Neural cell (in vitro differentiated cells): Measurements from ENCODE around the gene FERD3L. TPM values are rescaled to one million over a fixed set of nuclear protein-coding genes. Genes with fewer than 3 reads are reported as not detected.

Source experiments
- H2AFZ ChIP-seq: fragments of 200-600, 300-800 bp; sonication (generic), shearing (Covaris generic); 2 replicates; pipeline ENCODE4 v1.6.0; 2014; ENCODE audit warnings: low read depth, mild to moderate bottlenecking, antibody characterized with exemption, low read length, moderate library complexity
- H3F3A ChIP-seq: fragments of 200-600 bp; shearing (Covaris generic); 2 replicates; pipeline ENCODE4 v1.6.1; 2016; ENCODE audit warnings: mild to moderate bottlenecking, moderate library complexity, mixed read lengths, antibody characterized with exemption, low read length; ENCODE audit not compliant: insufficient read depth, poor library complexity, severe bottlenecking
- H3K27ac ChIP-seq: fragments of 200-600, 300-800 bp; sonication (generic), shearing (Covaris generic); 2 replicates; pipeline ENCODE4 v1.5.1; 2014; ENCODE audit warnings: mild to moderate bottlenecking, low read length, moderate library complexity
- H3K27me3 ChIP-seq: fragments of 300-800, 200-600 bp; sonication (generic), shearing (Covaris generic); 2 replicates; pipeline ENCODE4 v1.6.0; 2014; ENCODE audit warnings: mild to moderate bottlenecking, low read depth, low read length, moderate library complexity; ENCODE audit not compliant: insufficient read depth
- H3K36me3 ChIP-seq: fragments of 300-800, 200-600 bp; sonication (generic), shearing (Covaris generic); 2 replicates; pipeline ENCODE4 v1.5.1; 2014; ENCODE audit warnings: mild to moderate bottlenecking, antibody characterized with exemption, low read length, moderate library complexity; ENCODE audit not compliant: insufficient read depth
- H3K4me2 ChIP-seq: fragments of 300-800, 200-600 bp; sonication (generic), shearing (Covaris generic); 2 replicates; pipeline ENCODE4 v1.6.0; 2014; ENCODE audit warnings: mild to moderate bottlenecking, low read length
- H3K4me3 ChIP-seq: fragments of 300-800, 200-600 bp; sonication (generic), shearing (Covaris generic); 2 replicates; pipeline ENCODE4 v1.5.1; 2014; ENCODE audit warnings: mild to moderate bottlenecking, low read length, moderate library complexity
- H3K79me2 ChIP-seq: fragments of 200-600 bp; shearing (Covaris generic); replicated peaks from 2 replicates; pipeline ENCODE4 v1.6.0; 2014; ENCODE audit warnings: mild to moderate bottlenecking, low read length, moderate library complexity; ENCODE audit not compliant: insufficient read depth
- H3K9ac ChIP-seq: fragments of 300-800, 200-600 bp; sonication (generic), shearing (Covaris generic); 2 replicates; pipeline ENCODE4 v1.6.1; 2016; ENCODE audit warnings: mild to moderate bottlenecking, low read length, mixed read lengths
- H3K9me2 ChIP-seq: fragments of 200-600 bp; shearing (Covaris generic); 2 replicates; pipeline ENCODE4 v1.6.1; 2016; ENCODE audit warnings: mild to moderate bottlenecking, low read length, mixed read lengths; ENCODE audit not compliant: insufficient read depth
- H3K9me3 ChIP-seq: fragments of 200-600, 300-800 bp; sonication (generic), shearing (Covaris generic); 2 replicates; pipeline ENCODE4 v1.6.1; 2016; ENCODE audit warnings: mild to moderate bottlenecking, mixed run types, low read length, moderate library complexity, mixed read lengths
- H4K20me1 ChIP-seq: fragments of 200-600 bp; shearing (Covaris generic); 2 replicates; pipeline ENCODE4 v1.6.1; 2016; ENCODE audit warnings: mild to moderate bottlenecking, mixed run types; ENCODE audit not compliant: insufficient read depth
- EP300 ChIP-seq: fragments of 450-650 bp; conservative IDR thresholded peaks from 2 replicates; pipeline ENCODE4 v1.6.1; 2014; ENCODE audit warnings: antibody characterized with exemption, mild to moderate bottlenecking, moderate library complexity; ENCODE audit not compliant: poor library complexity, severe bottlenecking
- EZH2 ChIP-seq: fragments of 200-600, 300-800 bp; shearing (Covaris generic), sonication (generic); IDR thresholded peaks from 2 replicates; pipeline ENCODE4 v1.6.1; 2014; ENCODE audit warnings: antibody characterized with exemption, low read length, borderline replicate concordance, mild to moderate bottlenecking; ENCODE audit not compliant: insufficient read depth, poor library complexity, severe bottlenecking
- MXI1 ChIP-seq: fragments of 450-650 bp; conservative IDR thresholded peaks from 2 replicates; pipeline ENCODE4 v1.6.1; 2014; ENCODE audit warnings: antibody characterized with exemption, mild to moderate bottlenecking; ENCODE audit not compliant: poor library complexity, severe bottlenecking
- POLR2AphosphoS5 ChIP-seq: IDR thresholded peaks from 2 replicates; pipeline ENCODE4 v1.6.1; 2012
- RAD21 ChIP-seq: fragments of 450-650 bp; conservative IDR thresholded peaks from 2 replicates; pipeline ENCODE4 v1.6.1; 2014; ENCODE audit warnings: antibody characterized with exemption, mild to moderate bottlenecking, moderate library complexity
- SMC3 ChIP-seq: fragments of 450-650 bp; conservative IDR thresholded peaks from 2 replicates; pipeline ENCODE4 v1.6.1; 2014; ENCODE audit warnings: antibody characterized with exemption, mild to moderate bottlenecking, moderate library complexity; ENCODE audit not compliant: poor library complexity
- TAF1 ChIP-seq: IDR thresholded peaks from 2 replicates; pipeline ENCODE4 v1.6.1; 2012; ENCODE audit warnings: low read depth
- polyA plus RNA-seq: library from polyadenylated mRNA; depleted of rRNA; stranded (reverse); fragments of >200 nt; gene quantifications from 2 replicates; pipeline ENCODE4 v1.2.3, GENCODE V29; 2014
- TF ChIP-seq, protein P1 (sequence below): IDR thresholded peaks from 2 replicates; pipeline ENCODE4 v1.6.1; 2012; ENCODE audit warnings: borderline replicate concordance
- TF ChIP-seq, protein P2 (sequence below): fragments of 450-650 bp; IDR thresholded peaks from 2 replicates; pipeline ENCODE4 v1.5.1; 2014; ENCODE audit warnings: antibody characterized with exemption, mild to moderate bottlenecking, moderate library complexity; ENCODE audit not compliant: poor library complexity, severe bottlenecking

Gene FERD3L
- polyA plus RNA-seq, 1 donor from 2014 or later, result not detected

DNA sequence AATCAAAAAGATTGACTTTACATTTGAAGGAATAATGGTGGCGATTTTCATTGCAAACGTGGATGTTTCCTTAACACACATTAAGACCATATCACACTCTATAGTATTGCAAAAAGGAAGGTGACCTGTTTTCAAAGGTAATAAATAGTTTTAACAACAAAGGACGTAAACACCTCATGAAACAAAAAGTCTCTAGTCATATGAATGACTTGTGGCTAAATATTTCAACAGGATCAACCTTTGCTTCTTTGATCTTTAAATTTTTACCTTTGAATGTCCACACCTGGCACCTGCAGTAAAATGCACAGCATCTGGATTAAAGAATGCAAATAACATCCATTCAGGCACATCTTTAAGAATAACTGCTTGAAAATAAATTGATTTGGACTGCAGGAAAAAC, 30.0 kb upstream of the FERD3L start:
- Histone ChIP-seq H4K20me1 (no peaks in the 10 kb centered on the region), H3K4me3 (no peak overlapping the region), H3K9ac (no peak overlapping the region), H3K36me3 (no peaks in the 10 kb centered on the region), H3K4me2 (no peak overlapping the region), H3F3A (no peaks in the 10 kb centered on the region), H3K79me2 (no peaks in the 10 kb centered on the region), H3K27ac (no peak overlapping the region), H3K9me3 (no peaks in the 10 kb centered on the region), H3K9me2 (no peaks in the 10 kb centered on the region), H2AFZ (no peak overlapping the region), H3K27me3 (no peaks in the 10 kb centered on the region)
- TF ChIP-seq EZH2 (no peak), POLR2AphosphoS5 (no peak), TAF1 (no peak), SMC3 (no peak), EP300 (no peak), MXI1 (no peak), RAD21 (no peak)
- TF ChIP-seq, protein P1, sequence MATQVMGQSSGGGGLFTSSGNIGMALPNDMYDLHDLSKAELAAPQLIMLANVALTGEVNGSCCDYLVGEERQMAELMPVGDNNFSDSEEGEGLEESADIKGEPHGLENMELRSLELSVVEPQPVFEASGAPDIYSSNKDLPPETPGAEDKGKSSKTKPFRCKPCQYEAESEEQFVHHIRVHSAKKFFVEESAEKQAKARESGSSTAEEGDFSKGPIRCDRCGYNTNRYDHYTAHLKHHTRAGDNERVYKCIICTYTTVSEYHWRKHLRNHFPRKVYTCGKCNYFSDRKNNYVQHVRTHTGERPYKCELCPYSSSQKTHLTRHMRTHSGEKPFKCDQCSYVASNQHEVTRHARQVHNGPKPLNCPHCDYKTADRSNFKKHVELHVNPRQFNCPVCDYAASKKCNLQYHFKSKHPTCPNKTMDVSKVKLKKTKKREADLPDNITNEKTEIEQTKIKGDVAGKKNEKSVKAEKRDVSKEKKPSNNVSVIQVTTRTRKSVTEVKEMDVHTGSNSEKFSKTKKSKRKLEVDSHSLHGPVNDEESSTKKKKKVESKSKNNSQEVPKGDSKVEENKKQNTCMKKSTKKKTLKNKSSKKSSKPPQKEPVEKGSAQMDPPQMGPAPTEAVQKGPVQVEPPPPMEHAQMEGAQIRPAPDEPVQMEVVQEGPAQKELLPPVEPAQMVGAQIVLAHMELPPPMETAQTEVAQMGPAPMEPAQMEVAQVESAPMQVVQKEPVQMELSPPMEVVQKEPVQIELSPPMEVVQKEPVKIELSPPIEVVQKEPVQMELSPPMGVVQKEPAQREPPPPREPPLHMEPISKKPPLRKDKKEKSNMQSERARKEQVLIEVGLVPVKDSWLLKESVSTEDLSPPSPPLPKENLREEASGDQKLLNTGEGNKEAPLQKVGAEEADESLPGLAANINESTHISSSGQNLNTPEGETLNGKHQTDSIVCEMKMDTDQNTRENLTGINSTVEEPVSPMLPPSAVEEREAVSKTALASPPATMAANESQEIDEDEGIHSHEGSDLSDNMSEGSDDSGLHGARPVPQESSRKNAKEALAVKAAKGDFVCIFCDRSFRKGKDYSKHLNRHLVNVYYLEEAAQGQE, result no peak
- TF ChIP-seq, protein P2, sequence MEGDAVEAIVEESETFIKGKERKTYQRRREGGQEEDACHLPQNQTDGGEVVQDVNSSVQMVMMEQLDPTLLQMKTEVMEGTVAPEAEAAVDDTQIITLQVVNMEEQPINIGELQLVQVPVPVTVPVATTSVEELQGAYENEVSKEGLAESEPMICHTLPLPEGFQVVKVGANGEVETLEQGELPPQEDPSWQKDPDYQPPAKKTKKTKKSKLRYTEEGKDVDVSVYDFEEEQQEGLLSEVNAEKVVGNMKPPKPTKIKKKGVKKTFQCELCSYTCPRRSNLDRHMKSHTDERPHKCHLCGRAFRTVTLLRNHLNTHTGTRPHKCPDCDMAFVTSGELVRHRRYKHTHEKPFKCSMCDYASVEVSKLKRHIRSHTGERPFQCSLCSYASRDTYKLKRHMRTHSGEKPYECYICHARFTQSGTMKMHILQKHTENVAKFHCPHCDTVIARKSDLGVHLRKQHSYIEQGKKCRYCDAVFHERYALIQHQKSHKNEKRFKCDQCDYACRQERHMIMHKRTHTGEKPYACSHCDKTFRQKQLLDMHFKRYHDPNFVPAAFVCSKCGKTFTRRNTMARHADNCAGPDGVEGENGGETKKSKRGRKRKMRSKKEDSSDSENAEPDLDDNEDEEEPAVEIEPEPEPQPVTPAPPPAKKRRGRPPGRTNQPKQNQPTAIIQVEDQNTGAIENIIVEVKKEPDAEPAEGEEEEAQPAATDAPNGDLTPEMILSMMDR, result no peak

DNA sequence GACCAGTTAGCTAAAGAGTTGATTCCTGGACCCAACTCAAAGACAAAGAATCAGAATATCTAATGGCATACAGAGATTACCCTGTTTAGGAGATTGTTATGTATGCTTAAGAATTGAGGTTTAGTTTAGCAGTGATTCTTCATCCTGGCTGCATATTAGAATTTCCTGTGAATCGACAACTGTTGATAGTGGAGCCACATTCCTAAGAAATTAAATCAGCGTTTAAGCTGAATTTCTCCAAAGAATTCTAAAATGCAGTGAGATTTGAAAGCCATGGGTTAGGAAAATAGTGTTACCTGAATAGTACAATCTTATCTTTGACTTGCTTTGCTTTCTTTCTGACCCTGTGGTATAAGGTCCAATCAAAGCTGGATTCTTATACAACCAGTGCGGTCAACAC, 16.4 kb upstream of the FERD3L start:
- Histone ChIP-seq H3F3A (no peaks in the 10 kb centered on the region), H4K20me1 (no peaks in the 10 kb centered on the region), H3K9me2 (no peaks in the 10 kb centered on the region), H3K4me2 (no peak overlapping the region), H3K9ac (no peak overlapping the region), H3K27me3 (no peaks in the 10 kb centered on the region), H3K27ac (no peak overlapping the region), H2AFZ (no peak overlapping the region), H3K36me3 (no peaks in the 10 kb centered on the region), H3K79me2 (no peaks in the 10 kb centered on the region), H3K9me3 (no peaks in the 10 kb centered on the region), H3K4me3 (no peak overlapping the region)
- TF ChIP-seq RAD21 (no peak), EP300 (no peak), POLR2AphosphoS5 (no peak), TAF1 (no peak), MXI1 (no peak), SMC3 (no peak), EZH2 (no peak)
- TF ChIP-seq, protein P2, result no peak
- TF ChIP-seq, protein P1, result no peak
